HG03103 (cell line): ENCODE measurements around the gene ACSBG1.

Experiments
- ATAC-seq: cut with Tn5 transposase; IDR thresholded peaks from one replicate; pipeline ENCODE4 v1.9.1; 2021; ENCODE audit warnings: low read depth; ENCODE audit not compliant: unreplicated experiment

ACSBG1 gene

GRCh38 chr15:78224023-78224411 is 10.3 kb downstream of the ACSBG1 start:
- no peak for ATAC-seq

DNA sequence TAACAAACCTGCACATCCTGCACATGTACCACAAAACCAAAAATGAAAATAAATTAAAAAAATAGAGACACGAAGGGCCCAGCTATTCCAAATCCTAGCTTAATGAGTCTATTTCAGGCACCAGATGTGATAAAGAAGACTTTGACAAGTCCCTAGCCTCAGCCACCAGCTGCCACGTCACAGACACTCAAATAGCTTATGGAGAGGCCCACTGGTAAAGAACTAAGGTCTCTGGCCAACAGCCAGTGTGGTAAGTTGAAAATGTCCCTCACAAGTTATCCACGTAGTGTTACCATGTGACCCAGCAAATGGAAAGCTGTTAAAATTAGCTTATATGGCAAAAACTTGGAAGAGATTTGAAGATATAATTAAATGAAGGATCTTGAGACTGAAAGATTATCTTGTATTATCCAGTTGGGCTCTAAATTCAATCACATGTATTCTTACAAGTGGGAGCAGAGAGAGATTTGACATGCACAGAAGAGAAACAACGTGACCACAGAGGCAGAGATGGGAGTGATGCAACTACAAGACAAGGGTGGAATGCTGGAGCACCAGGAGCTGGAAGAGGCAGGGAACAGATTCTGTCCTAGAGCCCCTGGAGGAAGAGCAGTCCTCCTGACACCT is 10.9 kb downstream of the ACSBG1 start:
- ATAC-seq, result no peak

- no peak for ATAC-seq
Measured at GRCh38 chr15:78222745-78223395, 11.5 kb downstream of the ACSBG1 start.

GRCh38 chr15:78220713-78221112 is 13.7 kb downstream of the ACSBG1 start:
- ATAC-seq, result no peak

DNA sequence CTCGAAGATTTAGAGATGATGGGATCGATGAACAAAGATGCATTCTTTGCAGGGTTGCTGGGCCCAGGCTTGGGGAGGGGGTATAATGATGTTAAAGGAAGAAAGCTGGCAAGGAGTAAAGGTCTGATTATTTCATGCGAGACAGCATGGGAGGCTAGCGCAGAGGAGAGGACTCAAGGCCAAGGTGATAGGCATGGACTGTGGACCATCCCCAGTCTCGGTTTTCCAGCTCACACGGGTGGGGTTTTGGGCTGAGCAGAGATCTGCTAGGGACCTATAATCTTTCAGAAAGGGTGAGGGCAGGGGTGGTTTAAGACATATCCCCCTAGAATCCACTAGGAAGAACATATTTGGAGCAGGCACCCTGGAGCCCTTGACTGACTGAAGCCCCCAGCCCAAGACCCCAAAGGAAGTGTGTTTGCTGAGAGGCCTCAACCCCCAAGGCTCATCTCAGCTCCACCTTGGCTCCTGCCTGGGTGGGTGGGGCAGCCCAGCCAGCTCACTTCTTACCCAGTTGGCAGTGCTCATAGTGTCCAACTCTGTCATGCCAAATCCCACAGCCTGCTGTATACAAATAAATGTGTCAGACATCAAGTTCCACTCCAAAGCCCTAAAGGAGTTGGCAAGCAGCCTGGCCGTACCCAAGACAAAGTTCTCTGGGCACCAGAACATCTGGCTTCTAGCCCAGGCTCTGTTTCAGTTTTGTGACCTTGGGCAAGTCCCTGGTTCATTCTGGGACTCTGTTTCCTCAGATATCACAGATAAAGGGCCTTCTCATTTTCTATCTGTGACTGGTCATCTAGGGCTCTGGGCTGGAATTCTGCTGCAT is 17.9 kb downstream of the ACSBG1 start:
- ATAC-seq, result no peak

DNA sequence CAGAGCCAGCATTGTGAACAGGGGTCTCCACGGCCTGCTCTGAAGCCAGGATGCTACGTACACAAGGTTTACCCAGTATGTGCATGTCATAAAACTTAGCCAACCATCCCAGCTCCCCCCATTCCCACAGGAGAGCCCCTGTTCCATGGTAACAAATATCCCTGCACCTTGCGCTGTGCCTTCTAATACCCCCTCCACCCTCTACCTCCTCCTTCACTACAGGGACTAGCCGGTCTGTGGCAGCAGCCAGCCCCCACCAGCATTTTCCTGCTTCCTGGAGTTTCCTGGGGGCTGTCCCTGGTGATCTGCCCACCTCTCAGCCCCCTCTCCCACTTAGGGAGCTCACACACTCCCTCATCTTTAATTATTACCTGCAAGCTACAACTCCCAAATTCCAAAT is 20.4 kb downstream of the ACSBG1 start:
- no peak for ATAC-seq

- ATAC-seq, result no peak
Measured at GRCh38 chr15:78213425-78213750, 21.0 kb downstream of the ACSBG1 start.

GRCh38 chr15:78212546-78213424 is 21.6 kb downstream of the ACSBG1 start:
- no peak for ATAC-seq

DNA sequence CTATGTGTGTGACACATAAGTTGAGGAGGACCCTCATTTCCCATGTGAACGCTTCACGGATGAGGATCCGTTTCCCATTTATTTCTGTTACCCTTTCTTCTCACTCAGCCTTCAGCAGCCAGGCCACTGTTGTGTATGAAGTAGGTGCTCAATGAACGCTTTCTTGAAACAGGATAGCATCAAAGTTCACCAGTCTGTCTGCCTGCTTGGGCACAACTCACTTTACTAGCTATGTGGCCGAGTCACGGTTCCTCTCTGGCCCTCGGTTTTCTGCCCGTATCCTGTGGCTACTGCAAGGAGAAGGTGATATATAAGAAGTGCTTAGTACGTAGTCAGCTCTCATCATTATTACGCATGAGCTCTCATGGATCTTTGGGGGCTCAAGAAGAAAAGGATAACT is 22.4 kb downstream of the ACSBG1 start:
- no peak for ATAC-seq

GRCh38 chr15:78211189-78211921 is 23.0 kb downstream of the ACSBG1 start:
- no peak for ATAC-seq

GRCh38 chr15:78210349-78210717 is 24.0 kb downstream of the ACSBG1 start:
- no peak for ATAC-seq

DNA sequence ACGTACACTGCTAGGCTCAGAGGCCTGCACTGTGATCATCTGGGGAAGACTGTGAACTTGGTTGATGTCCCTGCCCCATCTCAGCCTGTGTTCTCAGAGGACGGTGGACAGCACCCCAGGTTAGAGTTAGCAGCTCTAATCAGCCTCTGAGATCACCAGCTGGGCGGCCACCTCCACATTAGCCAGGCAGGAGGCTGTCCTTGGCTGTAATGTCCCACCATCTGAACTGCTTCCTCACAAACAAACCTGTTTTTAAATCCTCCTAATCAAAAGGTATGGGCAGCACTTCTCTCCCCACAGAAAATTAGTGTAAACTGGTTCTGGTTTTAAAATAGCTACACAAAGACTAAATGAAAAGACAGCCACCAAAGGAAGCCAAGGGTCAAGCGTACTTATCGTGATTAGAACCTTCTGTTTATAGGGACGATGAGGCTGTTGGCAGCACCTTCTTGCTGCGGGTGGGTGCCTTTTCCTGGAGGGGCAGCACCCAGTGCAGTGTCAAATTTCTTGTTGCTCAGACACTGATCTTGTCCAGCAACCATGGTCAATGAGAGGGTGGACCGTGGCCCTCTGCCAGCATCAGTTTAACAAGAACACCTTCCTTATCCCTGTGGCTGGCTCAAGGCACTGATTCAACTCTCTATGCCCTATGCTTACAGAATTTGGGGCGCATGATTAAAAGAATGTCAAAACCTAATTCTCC is 24.6 kb downstream of the ACSBG1 start:
- no peak for ATAC-seq

DNA sequence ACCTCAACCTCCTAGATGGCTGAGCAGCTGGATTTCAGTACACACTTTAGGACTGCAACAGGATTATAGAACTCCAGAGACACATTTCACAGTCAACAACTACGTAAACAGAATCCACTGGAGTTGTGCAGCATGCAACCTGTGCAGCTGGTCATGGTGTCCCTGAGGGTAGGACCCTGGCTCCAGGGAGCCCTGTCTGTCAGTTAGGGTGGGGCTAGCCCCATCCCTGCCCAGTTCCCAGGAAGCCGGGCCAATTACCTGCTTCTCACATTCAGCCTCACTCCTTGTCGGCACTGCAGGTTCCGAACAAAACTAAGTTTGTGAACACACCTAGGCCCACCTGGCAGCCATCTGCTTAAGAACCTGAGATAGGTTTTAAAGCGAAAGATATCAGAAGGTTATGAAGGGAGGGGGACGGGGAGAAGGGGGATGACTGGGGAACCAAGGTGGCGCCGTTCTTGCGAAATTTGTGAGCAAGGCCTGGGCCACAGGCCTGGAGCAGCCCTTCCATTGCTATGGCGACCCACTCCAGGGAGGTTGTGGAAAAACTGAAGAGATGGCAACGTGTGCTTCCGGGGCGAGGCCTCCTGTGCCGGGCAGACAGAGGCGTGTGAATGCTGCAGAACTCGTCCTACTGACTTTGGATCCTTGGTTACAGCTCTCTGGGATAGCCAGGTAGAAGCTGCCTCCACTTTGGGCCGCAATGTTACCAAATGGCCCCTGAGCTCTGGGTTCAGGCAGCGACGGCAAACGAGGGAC is 25.3 kb downstream of the ACSBG1 start:
- ATAC-seq, result no peak

- no peak for ATAC-seq
Measured at GRCh38 chr15:78208341-78208844, 26.0 kb downstream of the ACSBG1 start.

GRCh38 chr15:78207641-78208340 is 26.6 kb downstream of the ACSBG1 start:
- ATAC-seq, result no peak

GRCh38 chr15:78207110-78207458 is 27.3 kb downstream of the ACSBG1 start:
- no peak for ATAC-seq

DNA sequence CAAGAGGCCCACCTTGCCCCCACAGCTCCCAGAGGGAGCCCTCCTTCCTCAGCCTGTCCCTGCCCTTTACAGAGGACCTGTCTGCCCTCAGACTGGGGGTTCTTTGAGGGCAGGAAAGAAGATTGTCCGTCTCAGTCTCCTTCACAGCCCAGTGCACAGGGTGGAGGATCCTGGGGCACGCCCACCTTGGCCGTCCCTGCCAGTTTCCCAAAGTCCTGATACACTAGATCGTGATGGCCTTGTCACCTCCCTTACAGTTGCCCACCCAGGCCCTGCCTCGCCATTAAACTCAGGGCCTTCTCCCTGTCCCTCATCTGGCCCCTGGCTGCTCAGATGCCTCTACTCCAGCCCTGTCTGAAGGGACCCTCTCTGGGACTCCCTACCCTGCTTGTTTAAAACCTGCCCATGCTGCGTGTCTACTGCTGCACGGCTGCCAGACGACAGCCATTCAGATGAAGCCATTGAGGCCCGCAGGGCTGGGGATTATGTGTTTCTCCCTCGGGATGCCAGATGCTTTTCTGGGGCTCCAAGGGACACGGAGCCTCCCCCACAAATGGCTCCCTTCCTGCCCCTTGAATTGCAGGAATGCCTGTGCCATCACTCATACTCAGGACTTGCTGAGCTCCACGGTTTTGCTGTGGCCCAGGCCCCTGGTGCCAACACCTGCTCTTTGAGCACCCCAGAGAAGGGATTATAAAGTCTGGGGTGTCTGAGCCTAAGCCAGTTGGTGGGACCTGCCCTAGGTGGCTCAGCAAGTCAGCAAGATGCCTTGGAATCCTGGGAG is 27.8 kb downstream of the ACSBG1 start:
- no peak for ATAC-seq

- ATAC-seq, result no peak
Measured at GRCh38 chr15:78205856-78206255, 28.5 kb downstream of the ACSBG1 start.
